ENCODE data around the gene KCNG4.

GRCh38 chr16:84228256-84228838, 11.5 kb downstream of the KCNG4 start:
- no peak for TF ChIP-seq CTCF (conservative IDR thresholded peaks at IDR 0.05; ENCODE audit: low read depth in 2 of 2)
- TF ChIP-seq EZH2 (IDR thresholded peaks at IDR 0.05; ENCODE audit: low read depth, unreplicated experiment), result no peak
- no peak for TF ChIP-seq EZH2phosphoT487 (IDR thresholded peaks at IDR 0.05; ENCODE audit: unreplicated experiment)
- no peak for TF ChIP-seq POLR2AphosphoS5 (IDR thresholded peaks at IDR 0.05; ENCODE audit: low read depth)
- no peak for TF ChIP-seq ZNF331 (CRISPR knock-in tag; IDR thresholded peaks at IDR 0.05; ENCODE audit: low read depth)
- no peak for TF ChIP-seq CREB1 (CRISPR knock-in tag; IDR thresholded peaks at IDR 0.05; ENCODE audit: low read depth)

All from GM23338 (cell line).